ENCODE measurements around the gene MINDY2. TPM values are rescaled to one million over a fixed set of nuclear protein-coding genes. Genes with fewer than 3 reads are reported as not detected.
"Not testable (repeated sequence)": the region's sequence is repeated elsewhere in the genome, so short reads cannot be mapped to it uniquely, and the experiment has no call there.

Gene MINDY2
- total RNA-seq, 2 experiments from 2014 or later = 7.5 to 7.7 TPM

DNA sequence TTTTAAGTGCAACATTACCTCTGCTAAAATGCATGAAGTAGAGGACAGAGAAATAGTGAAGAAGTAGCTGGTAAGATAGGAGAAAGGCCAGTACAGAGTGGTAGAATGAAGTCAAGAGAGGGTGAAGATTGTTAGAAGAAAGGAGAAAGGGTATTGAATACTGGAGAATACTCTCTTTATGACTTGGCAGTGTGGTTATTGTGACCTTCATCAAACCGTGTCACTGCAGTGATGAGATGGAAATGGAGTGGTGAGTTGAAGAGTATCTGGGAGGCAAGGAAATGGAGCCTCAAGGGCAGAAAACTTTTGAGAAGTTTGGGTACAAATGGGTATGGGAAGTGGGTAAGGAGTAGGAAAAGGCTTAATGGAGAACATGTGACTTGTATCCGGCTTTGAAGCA is 24.7 kb downstream of the MINDY2 start:
- H3K27me3 Mint-ChIP-seq = no peaks in the 10 kb centered on the region
- H3K9me3 Mint-ChIP-seq = no peaks in the 10 kb centered on the region
- Histone ChIP-seq H3K4me3 (ENCODE audit: low read length) (no peak overlapping the region), H3K4me1 (ENCODE audit: insufficient read depth, low read length) (no peaks in the 10 kb centered on the region), H3K27me3 (ENCODE audit: control insufficient read depth in 1 of 2, insufficient read depth in 2 of 2, low read length in 2 of 2) (no peaks in the 10 kb centered on the region), H3K27ac (ENCODE audit: low read depth in 1 of 2, low read length in 2 of 2) (no peak overlapping the region), H3K36me3 (ENCODE audit: insufficient read depth, low read length) (no peaks in the 10 kb centered on the region), H3K9me3 (ENCODE audit: control insufficient read depth in 1 of 2, insufficient read depth in 1 of 2, low read length in 2 of 2) (no peaks in the 10 kb centered on the region)
- DNase-seq (no peak), ATAC-seq (ENCODE audit: poor library complexity) (no peak)
- H3K27ac Mint-ChIP-seq = no peak overlapping the region
- CTCF ChIA-PET = no interaction called here
- H3K4me3 Mint-ChIP-seq = no peak overlapping the region
- peaks cover 25% of the 10 kb centered on the region for H3K36me3 Mint-ChIP-seq (ENCODE audit: low read depth)
- POLR2A ChIA-PET = no interaction called here
- peaks cover 17% of the 10 kb centered on the region for H3K4me1 Mint-ChIP-seq (ENCODE audit: low read depth)
- TF ChIP-seq, protein P1, sequence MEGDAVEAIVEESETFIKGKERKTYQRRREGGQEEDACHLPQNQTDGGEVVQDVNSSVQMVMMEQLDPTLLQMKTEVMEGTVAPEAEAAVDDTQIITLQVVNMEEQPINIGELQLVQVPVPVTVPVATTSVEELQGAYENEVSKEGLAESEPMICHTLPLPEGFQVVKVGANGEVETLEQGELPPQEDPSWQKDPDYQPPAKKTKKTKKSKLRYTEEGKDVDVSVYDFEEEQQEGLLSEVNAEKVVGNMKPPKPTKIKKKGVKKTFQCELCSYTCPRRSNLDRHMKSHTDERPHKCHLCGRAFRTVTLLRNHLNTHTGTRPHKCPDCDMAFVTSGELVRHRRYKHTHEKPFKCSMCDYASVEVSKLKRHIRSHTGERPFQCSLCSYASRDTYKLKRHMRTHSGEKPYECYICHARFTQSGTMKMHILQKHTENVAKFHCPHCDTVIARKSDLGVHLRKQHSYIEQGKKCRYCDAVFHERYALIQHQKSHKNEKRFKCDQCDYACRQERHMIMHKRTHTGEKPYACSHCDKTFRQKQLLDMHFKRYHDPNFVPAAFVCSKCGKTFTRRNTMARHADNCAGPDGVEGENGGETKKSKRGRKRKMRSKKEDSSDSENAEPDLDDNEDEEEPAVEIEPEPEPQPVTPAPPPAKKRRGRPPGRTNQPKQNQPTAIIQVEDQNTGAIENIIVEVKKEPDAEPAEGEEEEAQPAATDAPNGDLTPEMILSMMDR (IDR thresholded peaks at IDR 0.05) = no peak
- intact Hi-C loops (cut with DNase I, micrococcal nuclease) = loop anchor here in 1 of 2 experiments (10.0 kb wide), 1 partner anchor 111 kb away; no protein-coding TSS in a partner anchor

DNA sequence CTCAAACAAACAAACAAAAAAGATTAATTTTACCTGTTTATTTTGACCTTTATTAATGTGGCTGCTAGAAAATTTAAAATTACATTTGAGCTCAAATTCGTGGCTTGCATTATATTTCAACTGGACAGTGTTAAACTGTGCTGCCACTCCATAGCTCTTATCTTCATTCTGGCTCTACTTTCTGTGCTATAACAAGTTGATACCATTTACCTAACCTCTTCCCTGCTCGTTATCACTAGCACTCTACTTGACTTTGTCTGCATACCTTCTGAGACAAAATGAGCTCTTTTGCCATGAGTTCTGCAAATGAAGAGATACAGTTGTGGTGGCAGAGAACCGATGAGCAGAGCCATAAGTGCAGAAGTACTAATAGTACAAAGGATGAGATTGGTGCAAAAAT is 26.4 kb downstream of the MINDY2 start:
- Mint-ChIP-seq H3K27me3 (no peaks in the 10 kb centered on the region), H3K27ac (no peak overlapping the region), H3K36me3 (ENCODE audit: low read depth) (peaks cover 22% of the 10 kb centered on the region), H3K4me1 (ENCODE audit: low read depth) (peaks cover 13% of the 10 kb centered on the region), H3K9me3 (no peaks in the 10 kb centered on the region), H3K4me3 (no peak overlapping the region)
- H3K9me3 ChIP-seq (ENCODE audit: control insufficient read depth in 1 of 2, insufficient read depth in 1 of 2, low read length in 2 of 2) = no peaks in the 10 kb centered on the region
- intact Hi-C loops (cut with DNase I, micrococcal nuclease) = loop anchor here in 1 of 2 experiments (10.0 kb wide), 1 partner anchor 113 kb away; no protein-coding TSS in a partner anchor
- no peaks in the 10 kb centered on the region for H3K27me3 ChIP-seq (ENCODE audit: control insufficient read depth in 1 of 2, insufficient read depth in 2 of 2, low read length in 2 of 2)
- no peak overlapping the region for H3K4me3 ChIP-seq (ENCODE audit: low read length)
- no peak overlapping the region for H3K27ac ChIP-seq (ENCODE audit: low read depth in 1 of 2, low read length in 2 of 2)
- no peak for ATAC-seq (ENCODE audit: poor library complexity)
- H3K36me3 ChIP-seq (ENCODE audit: insufficient read depth, low read length) = peaks cover under 1% of the 10 kb centered on the region
- ChIA-PET POLR2A (no interaction called here), CTCF (no interaction called here)
- no peaks in the 10 kb centered on the region for H3K4me1 ChIP-seq (ENCODE audit: insufficient read depth, low read length)
- no peak for DNase-seq
- TF ChIP-seq, protein P1 (IDR thresholded peaks at IDR 0.05) = no peak

DNA sequence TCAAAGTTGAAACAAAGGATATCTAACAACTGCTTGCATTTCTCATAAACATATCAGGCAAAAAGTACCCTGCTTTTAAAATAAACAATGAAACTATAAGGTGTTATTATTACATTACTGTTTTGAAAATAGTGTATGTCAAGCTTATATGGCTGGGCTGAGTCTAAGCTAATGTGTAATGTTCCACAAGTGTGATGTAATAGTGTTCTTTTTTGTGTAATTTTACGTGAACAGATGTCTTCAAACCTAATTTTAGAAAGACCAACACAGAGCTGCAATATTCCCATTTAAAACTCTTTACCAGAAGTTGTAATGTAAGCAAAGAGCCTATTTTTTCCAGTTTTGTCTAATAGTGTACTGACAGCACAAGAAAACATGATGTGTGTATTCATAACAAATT is 34.0 kb downstream of the MINDY2 start:
- TF ChIP-seq, protein P1 (IDR thresholded peaks at IDR 0.05) = no peak
- ChIA-PET CTCF (no interaction called here), POLR2A (interaction anchor here (0.6 kb wide), 1 partner anchor 128 kb away, joined by 6 read pairs; no protein-coding TSS in a partner anchor)
- Mint-ChIP-seq H3K9me3 (no peaks in the 10 kb centered on the region), H3K4me1 (ENCODE audit: low read depth) (peaks cover 5% of the 10 kb centered on the region), H3K27me3 (no peaks in the 10 kb centered on the region), H3K27ac (no peak overlapping the region), H3K4me3 (no peak overlapping the region), H3K36me3 (ENCODE audit: low read depth) (peaks cover 46% of the 10 kb centered on the region)
- H3K9me3 ChIP-seq (ENCODE audit: control insufficient read depth in 1 of 2, insufficient read depth in 1 of 2, low read length in 2 of 2) = no peaks in the 10 kb centered on the region
- DNase-seq (no peak), ATAC-seq (ENCODE audit: poor library complexity) (no peak)
- no peaks in the 10 kb centered on the region for H3K27me3 ChIP-seq (ENCODE audit: control insufficient read depth in 1 of 2, insufficient read depth in 2 of 2, low read length in 2 of 2)
- no peak overlapping the region for H3K4me3 ChIP-seq (ENCODE audit: low read length)
- H3K4me1 ChIP-seq (ENCODE audit: insufficient read depth, low read length) = no peaks in the 10 kb centered on the region
- H3K27ac ChIP-seq (ENCODE audit: low read depth in 1 of 2, low read length in 2 of 2) = no peak overlapping the region
- intact Hi-C loops (cut with DNase I, micrococcal nuclease) = no loop called here
- peaks cover 10% of the 10 kb centered on the region for H3K36me3 ChIP-seq (ENCODE audit: insufficient read depth, low read length)

- H3K27me3 Mint-ChIP-seq; H3K4me3 Mint-ChIP-seq; H3K27me3 ChIP-seq (ENCODE audit: control insufficient read depth in 1 of 2, insufficient read depth in 2 of 2, low read length in 2 of 2); H3K27ac Mint-ChIP-seq; CTCF ChIA-PET; H3K4me3 ChIP-seq (ENCODE audit: low read length); ATAC-seq (ENCODE audit: poor library complexity); H3K4me1 ChIP-seq (ENCODE audit: insufficient read depth, low read length); intact Hi-C loops (cut with DNase I, micrococcal nuclease); H3K9me3 ChIP-seq (ENCODE audit: control insufficient read depth in 1 of 2, insufficient read depth in 1 of 2, low read length in 2 of 2); H3K36me3 ChIP-seq (ENCODE audit: insufficient read depth, low read length); H3K4me1 Mint-ChIP-seq (ENCODE audit: low read depth); POLR2A ChIA-PET; DNase-seq; H3K9me3 Mint-ChIP-seq; H3K27ac ChIP-seq (ENCODE audit: low read depth in 1 of 2, low read length in 2 of 2): not testable (repeated sequence)
- H3K36me3 Mint-ChIP-seq (ENCODE audit: low read depth) = peaks cover 45% of the 10 kb centered on the region
Observed at GRCh38 chr15:58823267-58823666, 52.2 kb downstream of the MINDY2 start.

All from CD4-positive, alpha-beta T cell (primary cell).